ENCODE data around the gene KCNN2. TPM values are rescaled to one million over a fixed set of nuclear protein-coding genes. Genes with fewer than 3 reads are reported as not detected.

The KCNN2 gene
- total RNA-seq, result under 1 TPM in 2 of 3 donors, not detected in 1; 0.16 to 0.33 TPM

- H3K27ac ChIP-seq, result no peak within 1 kb of the TSS
- H3K36me3 ChIP-seq, result no peaks in the 10 kb centered on the region
- no peaks in the 10 kb centered on the region for H3K9me3 ChIP-seq
- intact Hi-C loops (cut with DNase I; ENCODE audit: low total_unique reads), result no loop called here
- peaks cover 0 to 8% of the 10 kb centered on the region in 2 donors for H3K4me1 ChIP-seq
- peak; percentile 24 to 81 for DNase-seq (ENCODE audit: low spot score in 2 of 2)
- peaks cover 0 to 61% of the 10 kb centered on the region in 2 donors for H3K27me3 ChIP-seq
- no peak for TF ChIP-seq POLR2AphosphoS5 (IDR thresholded peaks at IDR 0.05)
- TF ChIP-seq, protein P1, sequence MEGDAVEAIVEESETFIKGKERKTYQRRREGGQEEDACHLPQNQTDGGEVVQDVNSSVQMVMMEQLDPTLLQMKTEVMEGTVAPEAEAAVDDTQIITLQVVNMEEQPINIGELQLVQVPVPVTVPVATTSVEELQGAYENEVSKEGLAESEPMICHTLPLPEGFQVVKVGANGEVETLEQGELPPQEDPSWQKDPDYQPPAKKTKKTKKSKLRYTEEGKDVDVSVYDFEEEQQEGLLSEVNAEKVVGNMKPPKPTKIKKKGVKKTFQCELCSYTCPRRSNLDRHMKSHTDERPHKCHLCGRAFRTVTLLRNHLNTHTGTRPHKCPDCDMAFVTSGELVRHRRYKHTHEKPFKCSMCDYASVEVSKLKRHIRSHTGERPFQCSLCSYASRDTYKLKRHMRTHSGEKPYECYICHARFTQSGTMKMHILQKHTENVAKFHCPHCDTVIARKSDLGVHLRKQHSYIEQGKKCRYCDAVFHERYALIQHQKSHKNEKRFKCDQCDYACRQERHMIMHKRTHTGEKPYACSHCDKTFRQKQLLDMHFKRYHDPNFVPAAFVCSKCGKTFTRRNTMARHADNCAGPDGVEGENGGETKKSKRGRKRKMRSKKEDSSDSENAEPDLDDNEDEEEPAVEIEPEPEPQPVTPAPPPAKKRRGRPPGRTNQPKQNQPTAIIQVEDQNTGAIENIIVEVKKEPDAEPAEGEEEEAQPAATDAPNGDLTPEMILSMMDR (IDR thresholded peaks at IDR 0.05), result no peak
- no peak for TF ChIP-seq POLR2A (IDR thresholded peaks at IDR 0.05)
- H3K4me3 ChIP-seq, result peak within 1 kb of the TSS; percentile 50 to 70 (median 58)
Observed at GRCh38 chr5:114361724-114362196, at the start of gene KCNN2. Gene KCNN2, plus strand, starts transcription at chr5:114362070. Its CDS starts 70 bp downstream, at chr5:114362140.

DNA sequence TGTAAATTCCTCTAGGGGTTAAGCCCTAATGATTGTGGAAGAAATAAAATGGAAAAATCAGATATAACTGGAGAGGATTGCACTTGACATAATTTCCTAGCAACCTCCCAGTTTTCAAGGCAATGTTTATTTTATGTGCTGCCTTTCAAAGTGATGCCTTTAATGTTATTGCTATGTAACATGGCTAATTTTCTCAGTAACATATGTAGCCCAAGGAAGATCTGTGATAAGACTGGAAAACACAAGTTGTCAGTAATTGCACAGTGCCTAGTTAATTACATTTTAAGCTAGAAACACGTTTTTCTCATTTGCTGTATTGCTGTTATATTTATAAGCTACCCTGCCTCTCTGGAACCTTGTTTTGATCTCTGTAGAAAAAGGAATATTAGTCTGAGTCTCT, 49.2 kb upstream of the KCNN2 start:
- no peaks in the 10 kb centered on the region for H3K36me3 ChIP-seq
- no peaks in the 10 kb centered on the region for H3K27me3 ChIP-seq
- no peak overlapping the region for H3K27ac ChIP-seq
- no peak for DNase-seq (ENCODE audit: low spot score in 2 of 2)
- TF ChIP-seq POLR2AphosphoS5 (IDR thresholded peaks at IDR 0.05), result no peak
- TF ChIP-seq POLR2A (IDR thresholded peaks at IDR 0.05), result no peak
- TF ChIP-seq, protein P1 (IDR thresholded peaks at IDR 0.05), result no peak
- no peak overlapping the region for H3K4me3 ChIP-seq
- intact Hi-C loops (cut with DNase I; ENCODE audit: low total_unique reads), result no loop called here
- H3K9me3 ChIP-seq, result no peaks in the 10 kb centered on the region
- H3K4me1 ChIP-seq, result no peaks in the 10 kb centered on the region

GRCh38 chr5:114314061-114314460, 47.8 kb upstream of the KCNN2 start:
- Histone ChIP-seq H3K27me3 (no peaks in the 10 kb centered on the region), H3K9me3 (no peaks in the 10 kb centered on the region), H3K36me3 (no peaks in the 10 kb centered on the region), H3K27ac (no peak overlapping the region), H3K4me1 (no peaks in the 10 kb centered on the region), H3K4me3 (no peak overlapping the region)
- no peak for DNase-seq (ENCODE audit: low spot score in 2 of 2)
- TF ChIP-seq POLR2A (IDR thresholded peaks at IDR 0.05) (no peak), POLR2AphosphoS5 (IDR thresholded peaks at IDR 0.05) (no peak)
- TF ChIP-seq, protein P1 (IDR thresholded peaks at IDR 0.05), result no peak
- intact Hi-C loops (cut with DNase I; ENCODE audit: low total_unique reads), result no loop called here

GRCh38 chr5:114316167-114316566, 45.7 kb upstream of the KCNN2 start:
- Histone ChIP-seq H3K27me3 (no peaks in the 10 kb centered on the region), H3K4me1 (no peaks in the 10 kb centered on the region), H3K4me3 (no peak overlapping the region), H3K36me3 (no peaks in the 10 kb centered on the region), H3K9me3 (no peaks in the 10 kb centered on the region), H3K27ac (no peak overlapping the region)
- intact Hi-C loops (cut with DNase I; ENCODE audit: low total_unique reads), result no loop called here
- TF ChIP-seq, protein P1 (IDR thresholded peaks at IDR 0.05), result no peak
- no peak for TF ChIP-seq POLR2AphosphoS5 (IDR thresholded peaks at IDR 0.05)
- no peak for TF ChIP-seq POLR2A (IDR thresholded peaks at IDR 0.05)
- no peak for DNase-seq (ENCODE audit: low spot score in 2 of 2)

DNA sequence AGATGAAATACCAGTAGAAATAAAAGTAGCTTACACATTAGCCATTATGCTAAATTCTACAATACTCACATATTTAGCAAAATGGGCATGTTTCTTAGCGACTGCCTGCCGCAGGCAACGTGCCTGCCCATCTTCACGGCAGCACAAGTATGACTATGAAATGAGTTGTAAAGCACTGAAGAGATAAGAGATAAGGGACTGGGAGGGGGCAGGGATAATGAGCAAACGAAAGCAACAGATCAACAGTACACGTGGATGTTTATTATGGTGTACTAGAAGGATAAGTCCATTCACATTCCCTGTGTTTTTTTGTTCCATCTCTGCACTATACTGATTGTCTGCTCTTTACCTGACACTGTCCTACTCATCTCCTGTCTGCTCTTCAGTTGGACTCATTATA, 44.1 kb upstream of the KCNN2 start:
- DNase-seq (ENCODE audit: low spot score in 2 of 2), result no peak
- TF ChIP-seq POLR2A (IDR thresholded peaks at IDR 0.05) (no peak), POLR2AphosphoS5 (IDR thresholded peaks at IDR 0.05) (no peak)
- TF ChIP-seq, protein P1 (IDR thresholded peaks at IDR 0.05), result no peak
- no peaks in the 10 kb centered on the region for H3K27me3 ChIP-seq
- no peaks in the 10 kb centered on the region for H3K9me3 ChIP-seq
- intact Hi-C loops (cut with DNase I; ENCODE audit: low total_unique reads), result no loop called here
- no peak overlapping the region for H3K4me3 ChIP-seq
- H3K4me1 ChIP-seq, result no peaks in the 10 kb centered on the region
- H3K36me3 ChIP-seq, result no peaks in the 10 kb centered on the region
- no peak overlapping the region for H3K27ac ChIP-seq

Data from breast epithelium (tissue), 4 donors.